Osteoblast (primary cell): Measurements from ENCODE around the gene SMAD5. TPM values are rescaled to one million over a fixed set of nuclear protein-coding genes. Genes with fewer than 3 reads are reported as not detected.

Experiments
- DNase-seq: peaks from one replicate; pipeline ENCODE4 v3.0.0; 2011; ENCODE audit warnings: low spot score, mixed read lengths; ENCODE audit not compliant: insufficient read length; ENCODE audit errors: missing footprints
- H2AFZ ChIP-seq: 2 replicates; pipeline ENCODE4 v1.6.0; 2011; ENCODE audit warnings: mild to moderate bottlenecking, low read length
- H3K27ac ChIP-seq: 2 replicates; pipeline ENCODE4 v1.5.1; 2011; ENCODE audit warnings: mild to moderate bottlenecking, low read depth, low read length, moderate library complexity
- H3K27me3 ChIP-seq: 2 replicates; pipeline ENCODE4 v1.6.0; 2012; ENCODE audit warnings: mild to moderate bottlenecking, control low read depth, inconsistent platforms, low read length, moderate library complexity; ENCODE audit not compliant: insufficient read depth
- H3K36me3 ChIP-seq: 2 replicates; pipeline ENCODE4 v1.5.1; 2011; ENCODE audit warnings: mild to moderate bottlenecking, low read length, control low read depth, moderate library complexity; ENCODE audit not compliant: insufficient read depth
- H3K4me1 ChIP-seq: 2 replicates; pipeline ENCODE4 v1.5.1; 2011; ENCODE audit warnings: mild to moderate bottlenecking, low read length, control low read depth, moderate library complexity; ENCODE audit not compliant: insufficient read depth
- H3K4me2 ChIP-seq: 2 replicates; pipeline ENCODE4 v1.6.0; 2011; ENCODE audit warnings: mild to moderate bottlenecking, low read length; ENCODE audit not compliant: insufficient read depth
- H3K4me3 ChIP-seq: fragments of 200-600 bp; sonication (generic); 3 replicates; pipeline ENCODE4 v1.5.1; 2012; ENCODE audit warnings: mild to moderate bottlenecking, low read length, inconsistent platforms; ENCODE audit not compliant: insufficient read depth
- H3K79me2 ChIP-seq: 2 replicates; pipeline ENCODE4 v1.6.0; 2012; ENCODE audit warnings: mild to moderate bottlenecking, low read length, control low read depth, inconsistent platforms; ENCODE audit not compliant: insufficient read depth
- H3K9me3 ChIP-seq: 2 replicates; pipeline ENCODE4 v1.5.1; 2011; ENCODE audit warnings: low read depth, low read length, control low read depth
- H4K20me1 ChIP-seq: 2 replicates; pipeline ENCODE4 v1.6.0; 2012; ENCODE audit warnings: mild to moderate bottlenecking, low read length, control low read depth; ENCODE audit not compliant: insufficient read depth
- CTCF ChIP-seq: IDR thresholded peaks from 2 replicates; pipeline ENCODE4 v1.5.1; 2011; ENCODE audit warnings: mild to moderate bottlenecking, low read depth, low read length, moderate library complexity; ENCODE audit errors: extremely low read depth
- total RNA-seq: library from RNA; depleted of rRNA; stranded (reverse); fragments of >200 nt; gene quantifications from 2 replicates; pipeline ENCODE4 v1.2.3, GENCODE V29; 2012

SMAD5 gene
- total RNA-seq, 1 donor: 58.6 TPM

- Histone ChIP-seq H3K27me3 (no peaks in the 10 kb centered on the region), H3K4me2 (no peak overlapping the region)
Observed at GRCh38 chr5:136205061-136205702, 72.5 kb downstream of the SMAD5 start.

DNA sequence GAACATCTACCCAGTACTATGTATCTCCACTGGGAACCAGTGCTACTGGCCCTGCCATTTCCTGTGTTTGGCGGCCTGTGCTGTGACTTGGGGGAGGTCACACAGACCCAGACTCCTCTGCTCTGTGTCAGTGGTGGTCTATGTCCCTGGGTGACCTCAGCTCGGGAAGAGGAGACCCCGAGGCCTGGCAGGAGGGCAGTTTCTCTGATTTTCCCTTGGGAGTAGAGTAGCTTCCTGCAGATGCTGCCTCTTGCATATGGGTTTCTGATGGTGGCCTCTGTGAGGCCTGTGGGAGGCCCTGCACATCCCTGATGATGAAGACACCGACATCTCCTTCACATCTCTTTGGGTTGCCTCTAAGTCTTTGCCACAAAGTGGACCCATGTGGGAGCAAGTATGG lies 73.3 kb downstream of the SMAD5 start:
- no peaks in the 10 kb centered on the region for H3K4me1 ChIP-seq
- no peak for TF ChIP-seq CTCF
- no peaks in the 10 kb centered on the region for H3K36me3 ChIP-seq
- no peak overlapping the region for H3K4me3 ChIP-seq
- no peaks in the 10 kb centered on the region for H3K79me2 ChIP-seq
- no peak overlapping the region for H3K27ac ChIP-seq
- no peaks in the 10 kb centered on the region for H3K27me3 ChIP-seq
- H3K9me3 ChIP-seq: no peaks in the 10 kb centered on the region
- H3K4me2 ChIP-seq: no peak overlapping the region
- H2AFZ ChIP-seq: no peak overlapping the region
- no peaks in the 10 kb centered on the region for H4K20me1 ChIP-seq
- no peak for DNase-seq

More at GRCh38 chr5:136205061-136205702, 72.5 kb downstream of the SMAD5 start:
- no peaks in the 10 kb centered on the region for H3K36me3 ChIP-seq
- no peaks in the 10 kb centered on the region for H4K20me1 ChIP-seq
- no peaks in the 10 kb centered on the region for H3K4me1 ChIP-seq
- H2AFZ ChIP-seq: no peak overlapping the region
- no peaks in the 10 kb centered on the region for H3K9me3 ChIP-seq
- no peak overlapping the region for H3K27ac ChIP-seq
- H3K4me3 ChIP-seq: no peak overlapping the region
- no peak for DNase-seq
- H3K79me2 ChIP-seq: no peaks in the 10 kb centered on the region
- TF ChIP-seq CTCF: no peak

DNA sequence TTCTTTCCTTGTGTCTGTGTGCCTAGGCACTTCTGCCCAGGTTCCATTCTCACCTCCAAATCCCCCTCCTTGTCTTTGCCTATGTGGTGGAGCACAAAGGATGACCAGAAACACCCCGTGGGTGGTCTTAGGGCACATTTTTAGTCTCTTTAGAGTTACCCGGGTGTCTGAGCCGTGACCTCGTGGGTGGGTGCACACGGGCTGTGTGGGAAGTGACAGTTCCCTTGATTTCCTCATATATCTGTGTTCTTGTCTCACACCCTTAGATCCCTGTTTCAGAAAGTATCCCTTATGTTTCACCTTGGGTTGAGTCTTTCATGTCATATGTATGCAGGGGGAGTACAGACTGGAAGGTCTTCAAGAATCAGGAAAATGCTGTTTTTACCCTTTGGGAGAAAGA lies 73.7 kb downstream of the SMAD5 start:
- Histone ChIP-seq H3K4me3 (no peak overlapping the region), H3K27ac (no peak overlapping the region), H3K4me1 (no peaks in the 10 kb centered on the region), H3K36me3 (no peaks in the 10 kb centered on the region), H3K27me3 (peaks cover under 1% of the 10 kb centered on the region), H3K79me2 (no peaks in the 10 kb centered on the region), H3K4me2 (no peak overlapping the region), H4K20me1 (no peaks in the 10 kb centered on the region), H2AFZ (no peak overlapping the region), H3K9me3 (no peaks in the 10 kb centered on the region)
- no peak for DNase-seq
- no peak for TF ChIP-seq CTCF

DNA sequence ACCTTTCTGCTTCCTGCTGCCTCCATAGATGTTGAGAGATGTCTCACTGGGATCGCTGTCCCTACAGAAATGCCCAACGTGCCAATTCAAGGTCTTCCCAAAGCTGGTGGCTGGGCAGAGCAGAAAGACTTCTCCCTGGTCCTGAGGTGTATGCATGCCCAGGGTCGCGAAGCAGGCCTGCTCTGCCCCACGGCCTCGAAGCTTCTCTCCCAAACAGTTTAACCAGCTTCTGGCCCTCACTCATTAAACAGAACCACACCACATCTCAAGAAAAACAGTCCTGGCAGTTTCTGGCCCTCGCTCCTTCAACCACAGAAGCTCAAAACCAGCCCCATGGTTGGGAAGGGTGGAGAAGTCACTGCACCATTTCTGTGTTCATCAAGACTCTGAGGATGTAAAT lies 75.0 kb downstream of the SMAD5 start:
- Histone ChIP-seq H3K27me3 (peaks cover 2% of the 10 kb centered on the region), H3K4me3 (no peak overlapping the region), H3K27ac (no peak overlapping the region), H3K79me2 (no peaks in the 10 kb centered on the region), H4K20me1 (no peaks in the 10 kb centered on the region), H3K9me3 (no peaks in the 10 kb centered on the region), H2AFZ (no peak overlapping the region), H3K4me2 (no peak overlapping the region), H3K4me1 (no peaks in the 10 kb centered on the region), H3K36me3 (no peaks in the 10 kb centered on the region)
- no peak for DNase-seq
- TF ChIP-seq CTCF: no peak
